Stimulated activated CD4-positive, alpha-beta T cell treated with anti-CD3 and anti-CD28 coated beads, Interleukin-4, amount 100 ng/mL, for 1 hour (primary cell): ENCODE data around the gene CD38.
"Not testable (repeated sequence)": the region's sequence is repeated elsewhere in the genome, so short reads cannot be mapped to it uniquely, and the experiment has no call there.

Source experiments
- DNase-seq: peaks from one replicate; pipeline ENCODE4 v3.0.0-alpha.2; 2020

CD38 gene

DNA sequence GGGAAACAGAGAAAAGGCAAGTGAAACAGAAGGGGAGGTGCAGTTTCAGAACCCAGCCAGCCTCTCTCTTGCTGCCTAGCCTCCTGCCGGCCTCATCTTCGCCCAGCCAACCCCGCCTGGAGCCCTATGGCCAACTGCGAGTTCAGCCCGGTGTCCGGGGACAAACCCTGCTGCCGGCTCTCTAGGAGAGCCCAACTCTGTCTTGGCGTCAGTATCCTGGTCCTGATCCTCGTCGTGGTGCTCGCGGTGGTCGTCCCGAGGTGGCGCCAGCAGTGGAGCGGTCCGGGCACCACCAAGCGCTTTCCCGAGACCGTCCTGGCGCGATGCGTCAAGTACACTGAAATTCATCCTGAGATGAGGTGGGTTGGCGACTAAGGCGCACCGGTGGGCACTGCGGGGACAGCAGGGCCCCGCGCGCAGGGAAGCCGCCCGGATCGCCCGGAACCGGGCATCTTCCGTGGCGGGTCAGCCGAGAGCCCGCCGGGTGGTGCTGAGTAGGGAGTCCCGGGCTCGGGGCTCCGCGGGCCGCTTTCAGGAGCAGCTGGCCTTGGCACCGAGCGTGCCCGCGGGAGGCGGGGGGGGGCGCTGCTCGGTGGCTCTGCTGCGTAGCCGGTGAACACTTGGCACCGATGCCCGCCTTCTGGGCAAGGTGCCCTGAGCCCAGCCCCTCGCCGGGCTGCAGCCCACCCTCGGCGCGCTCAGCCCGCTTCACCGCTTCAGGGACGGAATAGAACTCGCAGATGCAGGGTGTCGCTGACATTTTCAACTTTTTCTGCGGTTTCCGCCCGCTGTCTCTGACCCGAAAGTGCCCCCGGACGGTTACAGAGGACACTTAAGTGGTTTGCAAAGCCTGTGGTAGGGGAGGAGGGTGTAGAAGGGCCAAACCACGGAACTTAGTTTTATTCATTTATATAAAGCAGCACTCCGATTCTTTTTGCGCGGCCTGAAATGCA lies at the start of gene CD38:
Gene CD38 (plus strand): TSS at position 40 of the 953 bp plus-strand sequence. CDS start 87 bp downstream, at position 127.
- peak; percentile 43 for DNase-seq

DNA sequence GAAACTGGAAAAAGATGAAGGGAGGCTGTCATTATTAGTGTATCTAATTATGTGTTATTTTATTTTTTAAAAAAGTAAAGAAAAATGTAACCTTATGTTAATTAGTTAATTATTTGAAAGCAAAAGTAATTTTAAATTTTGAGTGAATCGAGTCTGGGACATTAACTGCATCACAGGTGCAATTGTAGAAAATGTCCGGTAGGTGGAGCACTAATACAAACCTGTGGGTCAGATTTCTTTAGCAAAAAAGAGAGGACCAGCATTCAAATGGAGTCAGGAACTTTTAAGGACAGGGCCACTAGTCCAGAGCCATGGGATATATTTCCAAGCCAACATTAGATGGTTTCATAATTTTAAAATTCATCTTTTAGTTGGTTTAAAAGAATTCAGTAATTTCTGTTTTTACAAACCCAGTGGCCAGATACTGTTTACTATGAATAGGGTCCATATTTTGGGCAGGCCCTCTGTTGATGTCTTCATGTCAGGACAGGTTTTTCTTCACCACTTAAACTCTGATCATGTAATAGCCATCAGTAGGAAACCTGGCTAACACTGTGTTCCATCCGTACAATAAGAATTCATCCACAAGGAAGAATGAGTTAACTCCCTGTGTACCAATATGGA lies 48.1 kb upstream of the CD38 start:
- no peak for DNase-seq

DNA sequence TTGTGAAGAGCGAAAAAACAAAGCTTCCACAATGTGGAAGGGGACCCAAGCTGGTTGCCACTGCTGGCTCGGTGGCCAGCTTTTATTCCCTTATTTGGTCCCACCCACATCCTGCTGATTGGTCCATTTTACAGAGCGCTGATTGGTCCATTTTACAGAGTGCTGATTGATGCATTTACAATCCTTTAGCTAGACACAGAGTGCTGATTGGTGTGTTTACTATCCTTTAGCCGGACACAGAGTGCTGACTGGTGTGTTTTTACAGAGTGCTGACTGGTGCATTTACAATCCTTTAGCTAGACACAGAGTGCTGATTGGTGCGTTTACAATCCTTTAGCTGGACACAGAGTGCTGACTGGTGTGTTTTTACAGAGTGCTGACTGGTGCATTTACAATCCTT lies 45.1 kb upstream of the CD38 start:
- not testable (repeated sequence) for DNase-seq

DNA sequence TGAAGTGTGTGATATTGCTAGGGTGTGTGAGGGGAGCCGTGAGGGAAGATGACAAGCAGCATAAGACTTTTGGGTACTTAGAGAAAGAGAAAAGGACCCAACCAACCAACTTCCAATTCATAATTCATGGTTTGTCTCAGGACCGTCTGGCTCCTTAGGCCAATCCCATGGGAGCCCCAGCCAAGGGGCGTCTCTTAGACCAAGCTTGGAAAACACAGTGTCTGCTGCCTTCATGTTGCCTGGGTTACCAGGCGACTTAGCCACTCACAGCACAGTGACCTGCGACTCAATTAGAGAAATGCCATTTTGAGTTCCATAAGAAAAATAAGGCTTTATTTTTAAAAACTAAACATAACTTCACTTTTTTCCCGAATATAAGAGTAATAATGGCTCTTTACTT lies 42.6 kb upstream of the CD38 start:
- no peak for DNase-seq

DNA sequence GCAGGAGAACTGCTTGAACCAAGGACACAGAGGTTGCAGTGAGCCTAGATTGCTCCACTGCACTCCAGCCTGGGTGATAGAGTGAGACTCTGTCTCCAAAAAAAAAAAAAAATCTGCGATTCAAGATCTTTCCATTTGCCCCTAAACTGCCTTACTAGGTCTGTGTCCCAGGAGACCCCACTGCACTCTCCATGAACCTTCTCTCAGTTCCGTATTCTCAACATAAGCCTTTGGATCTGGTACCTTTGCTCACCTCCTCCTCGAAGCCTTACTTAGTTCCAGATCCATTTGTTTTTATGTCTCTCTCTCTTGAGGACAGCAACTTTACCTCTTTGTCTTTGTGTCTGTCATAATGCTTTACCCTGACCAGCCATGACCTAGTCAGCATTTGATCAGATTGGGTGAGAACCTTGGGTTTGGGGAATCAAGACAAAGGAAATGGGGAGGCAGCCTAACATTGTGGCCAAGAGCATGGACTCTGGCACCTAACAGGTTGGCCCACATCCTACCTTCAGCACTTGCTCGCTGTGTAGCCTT lies 41.5 kb upstream of the CD38 start:
- no peak for DNase-seq

DNA sequence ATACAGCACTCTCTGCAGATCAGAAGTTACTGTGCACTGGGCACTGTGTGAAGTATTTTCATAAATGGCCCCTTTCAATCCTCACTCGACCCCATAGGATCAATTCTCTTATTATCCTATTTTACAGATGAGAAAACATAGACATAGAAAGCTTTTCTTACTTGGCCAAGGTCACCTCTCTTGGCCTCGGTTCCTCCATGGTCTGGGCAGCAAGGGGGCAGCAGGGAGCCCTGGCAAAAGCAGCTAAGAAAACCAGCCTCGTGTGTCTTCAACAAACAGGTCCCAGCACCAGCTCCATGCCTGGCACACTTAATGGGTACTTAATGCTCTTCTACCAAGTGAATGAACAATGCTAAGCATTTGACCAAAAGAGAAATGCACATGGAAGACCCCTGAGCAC lies 40.9 kb upstream of the CD38 start:
- no peak for DNase-seq

DNA sequence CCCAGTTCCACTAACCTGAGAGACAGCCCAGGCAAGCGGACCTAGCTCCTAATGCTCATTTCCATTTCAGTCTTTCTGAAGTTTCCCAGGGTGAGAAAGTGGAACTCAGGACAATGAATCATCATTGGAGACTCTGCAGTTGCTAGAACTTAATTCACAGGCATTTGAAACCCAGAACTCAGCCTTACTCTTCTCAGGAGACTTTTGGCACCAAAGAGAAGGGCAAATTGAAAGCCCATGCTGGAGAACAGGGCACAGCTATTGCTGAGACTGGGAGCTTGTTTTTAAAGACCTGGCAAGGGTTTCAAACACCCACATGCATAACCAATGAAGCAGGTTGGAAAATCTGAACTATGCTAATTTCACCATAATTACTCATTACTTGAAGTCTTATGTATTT lies 39.3 kb upstream of the CD38 start:
- no peak for DNase-seq

DNA sequence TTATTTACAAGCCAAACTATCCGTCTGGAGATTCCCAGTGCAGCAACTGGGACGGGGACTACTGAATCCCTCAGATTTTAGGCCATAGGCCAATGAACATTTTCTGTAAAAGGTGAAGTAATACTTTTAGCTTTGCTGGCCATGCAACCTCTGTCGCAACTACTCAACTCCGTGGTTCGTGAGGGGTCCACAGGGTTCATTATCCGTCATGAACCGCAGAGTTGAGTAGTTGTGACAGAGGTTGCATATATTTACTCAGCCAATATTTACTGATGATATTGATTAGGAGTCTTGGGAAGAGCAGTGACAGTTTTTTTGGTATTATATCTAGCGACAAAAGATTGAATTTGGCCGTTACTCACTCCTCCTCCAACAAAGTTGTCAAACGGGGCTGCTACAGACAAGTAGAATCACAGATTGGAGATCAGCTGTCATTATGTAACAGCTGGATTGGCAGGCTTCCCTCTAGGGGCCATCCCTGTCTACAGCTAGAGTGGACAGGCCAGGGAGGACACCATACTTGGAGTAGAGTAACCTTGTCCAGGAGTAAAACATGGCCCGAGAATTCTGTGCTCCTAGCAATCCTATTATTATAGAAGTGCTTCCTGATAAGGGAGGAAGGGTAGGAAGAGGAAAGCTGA lies 37.2 kb upstream of the CD38 start:
- no peak for DNase-seq

DNA sequence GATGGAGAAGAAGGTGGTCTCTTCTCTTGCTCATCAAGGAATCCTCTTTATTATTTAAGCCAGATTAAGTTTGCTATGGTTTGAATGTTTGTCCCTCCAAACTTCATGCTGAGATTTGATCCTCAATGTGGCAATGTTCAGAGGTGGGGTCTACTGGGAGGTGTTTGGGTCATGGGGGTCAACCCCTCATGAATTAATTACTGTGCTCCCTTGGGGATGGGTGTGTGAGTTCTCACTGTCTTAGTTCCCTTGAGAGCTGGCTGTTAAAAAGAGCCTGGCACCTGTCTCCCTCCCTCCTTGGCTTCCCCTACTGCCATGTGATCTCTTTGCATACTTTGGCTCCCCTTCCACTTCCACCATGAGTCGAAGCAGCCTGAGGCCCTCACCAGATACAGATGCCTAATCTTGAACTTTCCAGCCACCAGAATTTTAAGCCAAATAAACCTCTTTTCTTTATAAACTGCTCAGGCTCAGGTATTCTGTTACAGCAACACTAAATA lies 36.0 kb upstream of the CD38 start:
- no peak for DNase-seq

DNA sequence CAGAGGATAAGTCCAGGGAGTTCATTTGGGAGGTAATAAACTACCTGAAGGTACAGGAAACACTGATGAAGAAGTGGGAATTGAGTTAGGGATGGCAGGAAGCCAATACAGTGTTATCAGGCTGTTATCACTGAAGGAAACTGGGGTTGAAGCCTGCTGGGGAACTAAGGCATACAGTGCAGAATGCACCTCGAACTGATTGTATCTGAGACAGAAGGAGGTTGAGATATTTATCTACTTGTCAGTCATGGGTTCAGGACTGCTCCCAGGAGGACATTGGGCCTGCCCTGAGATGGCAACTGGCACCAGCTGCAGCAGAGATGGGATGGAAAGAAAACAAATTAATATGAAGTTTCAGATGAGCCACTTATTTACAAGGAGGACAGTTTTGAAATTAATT lies 35.5 kb upstream of the CD38 start:
- DNase-seq, result no peak

DNA sequence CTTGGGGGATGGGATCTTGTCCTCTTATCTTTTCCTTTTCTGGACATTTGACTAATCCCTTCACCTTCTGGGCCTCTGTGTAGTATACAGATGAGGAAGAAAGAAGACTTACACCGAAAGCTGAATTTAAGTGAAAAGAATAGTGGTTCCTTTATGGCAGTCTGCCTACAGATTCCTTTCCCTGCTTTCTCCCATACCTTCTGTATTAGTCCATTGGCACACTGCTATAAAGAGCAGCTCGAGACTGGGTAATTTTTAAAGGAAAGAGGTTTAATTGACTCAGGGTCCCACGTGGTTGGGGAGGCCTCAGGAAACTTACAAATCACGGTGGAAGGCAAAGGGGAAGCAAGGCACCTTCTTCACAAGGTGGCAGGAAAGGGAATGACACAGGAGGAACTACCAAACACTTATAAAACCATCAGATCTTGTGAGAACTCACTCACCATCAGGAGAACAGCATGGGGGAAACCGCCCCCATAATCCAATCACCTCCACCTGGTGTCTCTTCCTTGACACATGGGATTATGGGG lies 34.0 kb upstream of the CD38 start:
- DNase-seq, result no peak

DNA sequence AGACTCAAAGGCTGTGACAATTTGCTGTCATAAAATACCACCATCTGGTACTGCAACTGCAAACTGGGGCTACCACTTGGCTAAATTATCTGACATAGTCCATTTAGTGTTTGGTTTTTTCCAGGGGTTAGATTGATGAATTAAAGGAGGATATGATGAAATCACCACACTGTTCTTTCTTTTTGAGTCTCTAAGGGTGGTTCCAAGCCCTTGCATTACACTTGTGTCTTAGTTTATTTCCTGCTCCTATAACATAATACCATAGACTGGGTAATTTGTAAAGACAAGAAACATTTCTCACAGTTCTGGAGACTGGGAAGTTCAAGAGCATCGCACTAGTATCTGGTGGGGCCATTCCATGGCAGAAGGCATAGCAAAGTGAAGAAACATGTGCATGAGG lies 32.0 kb upstream of the CD38 start:
- DNase-seq, result no peak

DNA sequence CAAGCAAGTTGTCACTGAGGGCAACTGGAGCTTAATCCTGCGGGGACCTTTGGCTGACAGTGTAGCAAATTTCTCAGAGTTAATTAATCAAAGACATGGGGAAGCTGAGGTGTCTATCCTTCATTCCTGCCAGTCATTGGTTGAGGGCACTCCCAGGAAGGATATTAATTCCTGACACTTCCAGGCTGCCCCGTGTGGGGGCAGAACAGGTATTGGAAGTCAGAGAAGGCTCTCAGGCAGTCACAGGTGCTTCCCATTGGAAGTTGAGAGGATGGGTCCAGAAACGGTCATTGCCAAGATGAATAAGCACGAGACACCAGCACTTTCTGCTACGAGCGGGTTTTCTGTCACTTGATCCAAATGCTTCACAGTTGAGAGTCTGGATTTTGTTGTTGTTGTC lies 29.1 kb upstream of the CD38 start:
- DNase-seq, result no peak

DNA sequence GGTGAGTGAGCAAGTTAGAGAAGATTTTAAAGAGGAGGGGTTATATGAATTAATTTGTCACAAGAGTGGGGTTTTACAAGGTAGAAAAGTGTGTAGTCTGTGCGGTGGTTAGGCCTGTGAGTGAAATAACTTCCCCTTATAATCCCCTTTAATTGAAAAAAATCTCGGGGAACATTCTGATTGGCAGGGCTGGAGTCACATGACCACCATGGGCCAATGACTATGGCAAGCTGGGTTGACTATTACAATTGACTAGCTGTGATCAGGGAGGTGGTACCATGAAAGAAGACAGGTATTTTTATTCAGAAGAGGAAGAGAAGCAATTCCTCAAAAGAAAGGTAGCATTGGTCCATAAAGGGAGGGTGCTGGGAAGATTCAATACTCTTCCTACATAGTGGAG lies 27.0 kb upstream of the CD38 start:
- DNase-seq, result no peak

DNA sequence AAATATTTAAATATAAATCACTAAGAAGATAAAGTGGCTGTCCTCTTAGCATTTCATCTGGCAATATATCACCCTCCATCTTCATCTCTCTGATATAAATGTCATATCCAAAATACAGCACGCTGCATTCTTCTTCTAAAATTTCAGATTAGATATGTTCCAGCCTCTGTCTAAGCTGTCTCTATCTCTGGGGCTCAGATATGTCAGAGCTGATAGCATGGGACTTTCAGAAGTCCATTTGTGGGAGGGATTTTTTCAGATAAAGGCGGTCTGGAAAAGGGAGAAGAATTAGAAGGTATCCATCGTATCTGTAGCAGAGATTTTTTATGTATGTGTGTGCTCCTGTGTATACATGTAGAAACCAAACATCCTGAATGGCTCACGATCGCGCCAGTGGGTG lies 25.0 kb upstream of the CD38 start:
- no peak for DNase-seq

DNA sequence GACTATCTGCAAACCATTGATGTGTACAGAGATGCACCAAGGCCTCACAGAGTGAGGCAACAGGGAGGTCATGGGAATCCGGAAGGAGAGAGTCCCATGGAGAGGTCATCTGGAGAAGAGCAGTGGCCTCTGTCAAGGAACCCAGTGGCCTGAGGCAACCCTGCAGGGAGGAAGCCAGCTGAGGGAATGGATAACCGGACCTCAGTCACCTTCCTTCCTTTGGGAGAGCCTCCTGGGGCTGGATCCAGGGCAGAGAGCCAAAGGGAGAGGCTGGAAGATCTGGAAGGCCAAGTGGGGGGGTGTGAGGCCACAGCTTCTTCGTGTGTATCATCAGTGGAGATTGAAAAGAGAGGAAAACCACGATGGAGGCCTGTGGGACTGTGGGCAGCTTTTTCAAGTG lies 24.3 kb upstream of the CD38 start:
- no peak for DNase-seq

DNA sequence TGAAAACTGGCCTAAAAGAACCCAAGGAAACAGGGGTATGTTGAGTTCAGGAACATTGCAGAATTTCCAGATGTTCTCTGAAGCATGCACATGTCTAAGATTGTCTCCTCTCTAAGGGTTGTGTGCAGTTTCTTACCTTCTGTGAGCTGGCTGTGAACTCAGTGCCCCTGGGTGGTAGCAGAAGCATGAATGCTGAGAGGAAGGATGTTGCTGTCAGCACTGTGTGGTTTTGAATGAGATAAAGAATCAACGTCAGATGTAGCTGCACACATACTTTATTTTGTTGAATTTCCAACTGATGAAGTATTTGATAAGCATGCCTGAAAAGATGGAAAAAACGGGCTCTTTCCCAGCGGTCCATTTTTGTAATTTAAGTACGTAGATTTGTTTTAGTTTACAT lies 23.8 kb upstream of the CD38 start:
- peak; percentile 33 for DNase-seq

DNA sequence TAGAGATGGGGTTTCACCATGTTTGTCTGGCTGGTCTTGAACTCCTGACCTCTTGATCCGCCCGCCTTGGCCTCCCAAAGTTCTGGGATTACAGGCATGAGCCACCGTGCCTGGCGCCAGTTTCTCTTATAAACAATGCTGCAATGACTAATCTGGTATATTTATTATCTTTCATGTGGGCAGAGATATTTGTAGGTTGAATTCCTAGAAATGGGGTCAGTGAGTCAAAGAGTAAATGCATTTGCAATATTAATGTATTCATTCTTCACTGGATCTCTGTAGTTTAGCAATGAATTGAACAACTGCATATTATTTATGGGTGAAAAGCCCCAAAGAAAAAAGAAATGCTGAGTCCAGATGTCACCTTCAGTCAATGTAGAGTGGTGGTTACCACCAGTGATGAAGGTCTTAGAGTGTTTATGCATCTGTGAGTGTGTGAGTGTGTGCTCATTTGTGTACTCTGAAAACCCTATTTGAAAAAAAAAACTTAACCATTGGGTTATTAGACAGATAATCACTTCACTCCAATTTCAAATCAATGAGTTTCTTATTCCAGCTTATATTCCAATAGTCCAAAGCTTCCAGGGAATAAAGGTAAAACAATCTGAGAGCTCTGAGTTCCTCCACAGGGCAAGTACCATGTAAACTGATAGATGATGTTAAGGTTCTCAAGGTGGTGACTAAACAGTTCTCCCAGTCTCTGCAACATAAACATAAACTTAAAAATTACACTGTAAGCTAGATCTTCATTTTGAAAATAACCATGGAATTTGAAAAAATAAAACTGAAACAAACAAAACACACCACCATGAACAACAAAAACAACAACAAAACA lies 22.6 kb upstream of the CD38 start:
- DNase-seq, result peak; percentile 60

DNA sequence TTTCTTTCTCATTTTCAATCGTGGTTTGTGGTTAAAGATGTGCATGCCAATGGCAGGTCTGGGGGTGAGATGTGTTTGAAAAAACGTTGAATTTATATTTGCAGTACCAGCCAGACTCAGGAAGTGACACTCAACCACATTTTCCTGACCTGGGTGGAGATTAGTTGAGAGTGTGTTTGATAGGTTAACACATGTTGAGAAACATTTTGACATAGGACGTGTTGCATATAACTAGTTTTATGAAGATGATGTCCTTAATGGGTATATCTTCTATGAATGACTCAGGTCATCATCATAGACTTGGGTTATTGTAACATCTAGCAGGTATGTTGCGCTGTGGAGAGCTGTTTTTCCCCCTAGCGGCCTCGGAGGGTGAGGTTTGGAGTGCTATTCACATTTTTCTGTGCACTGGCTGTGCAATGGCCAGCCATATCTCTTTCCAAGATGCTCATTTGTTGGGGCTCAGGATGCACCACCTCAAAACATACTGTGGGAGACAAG lies 21.7 kb upstream of the CD38 start:
- peak; percentile 73 for DNase-seq

DNA sequence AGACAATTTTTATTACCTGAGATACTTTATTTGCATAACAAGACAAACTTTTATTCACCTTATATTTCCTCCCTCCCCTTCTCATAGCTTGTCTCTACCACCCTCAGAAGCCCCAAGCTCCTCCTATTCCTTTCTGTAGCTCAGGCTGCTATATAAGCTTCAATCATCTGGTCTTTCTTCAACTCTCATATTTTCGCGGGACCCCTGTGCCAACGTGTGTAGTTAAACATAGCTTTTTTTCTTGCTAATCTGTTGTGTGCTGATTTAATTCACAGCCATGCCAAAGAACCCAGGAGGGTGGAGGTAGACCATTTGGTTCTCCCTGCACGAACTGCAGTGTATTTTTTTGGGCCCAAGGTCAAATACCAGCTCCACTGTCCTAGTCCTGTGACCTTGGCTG lies 21.1 kb upstream of the CD38 start:
- DNase-seq, result no peak

DNA sequence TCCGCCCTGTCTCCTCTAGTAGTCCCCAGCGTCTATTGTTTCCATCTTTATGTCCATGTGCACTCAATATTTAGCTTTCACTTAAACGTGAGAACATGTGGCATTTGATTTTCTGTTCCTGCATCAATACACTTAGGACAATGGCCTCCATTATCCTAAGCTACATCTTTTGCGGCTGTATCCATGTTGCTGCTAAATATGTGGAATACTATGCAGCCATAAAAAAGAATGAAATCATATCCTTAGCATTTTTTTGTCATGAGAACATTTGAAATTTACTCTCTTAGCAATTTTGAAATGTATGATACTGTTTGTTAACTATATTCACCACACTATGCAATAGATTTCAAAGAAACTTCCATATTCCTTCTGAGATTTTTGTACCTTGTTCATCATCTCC lies 19.8 kb upstream of the CD38 start:
- DNase-seq, result no peak

DNA sequence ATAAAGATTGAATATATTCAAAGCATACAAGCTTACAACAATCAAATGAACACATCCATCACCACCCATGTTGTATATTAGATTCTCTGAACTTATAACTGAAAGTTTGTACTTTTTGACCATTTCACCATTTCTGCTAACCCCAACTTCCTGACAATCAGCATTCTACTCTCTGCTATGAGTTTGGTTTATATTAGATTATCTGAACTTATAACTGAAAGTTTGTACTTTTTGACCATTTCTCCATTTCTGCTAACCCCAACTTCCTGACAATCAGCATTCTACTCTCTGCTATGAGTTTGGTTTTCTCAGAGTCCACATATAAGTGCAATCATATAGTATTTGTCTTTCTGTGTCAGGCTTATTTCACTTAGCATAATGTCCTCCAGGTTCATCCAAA lies 15.7 kb upstream of the CD38 start:
- not testable (repeated sequence) for DNase-seq
